Stimulated activated CD4-positive, alpha-beta T cell treated with anti-CD3 and anti-CD28 coated beads, TNF-alpha, amount 100 ng/mL, for 4 hours (primary cell): ENCODE measurements around the gene CALML4.
"Not testable (repeated sequence)": the region's sequence is repeated elsewhere in the genome, so short reads cannot be mapped to it uniquely, and the experiment has no call there.

Experiments used
- DNase-seq, 3 experiments: peaks; one replicate each; pipeline ENCODE4 v3.0.0-alpha.2; 2020; ENCODE audit warnings: low read depth in 3 of 3

CALML4 gene

GRCh38 chr15:68208136-68208535 is 3.0 kb upstream of the CALML4 start:
- no peak for DNase-seq

- no peak for DNase-seq
Measured at GRCh38 chr15:68207176-68207935, 2.2 kb upstream of the CALML4 start.

DNA sequence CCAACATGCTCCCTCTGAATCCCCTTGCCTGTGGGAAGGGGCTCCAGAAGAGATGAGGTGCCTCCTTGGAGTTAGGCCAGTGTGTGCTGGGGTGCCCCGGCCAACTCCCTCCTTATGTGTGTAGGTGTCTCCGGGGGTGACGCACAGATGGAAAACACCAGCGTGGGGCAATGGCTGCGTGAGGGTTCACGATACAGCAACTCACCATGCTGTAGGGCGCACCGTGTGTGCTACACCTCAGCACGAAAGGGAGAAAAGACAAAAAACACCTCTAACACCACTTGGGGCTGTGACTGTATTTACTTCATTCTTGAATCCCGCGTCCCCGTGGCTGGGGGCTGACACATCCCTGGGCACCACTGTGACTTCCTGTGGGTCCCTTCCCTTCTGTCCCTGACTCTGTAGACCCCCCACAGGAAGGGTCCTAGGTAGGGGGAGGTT is 1.6 kb upstream of the CALML4 start:
- no peak for DNase-seq

DNA sequence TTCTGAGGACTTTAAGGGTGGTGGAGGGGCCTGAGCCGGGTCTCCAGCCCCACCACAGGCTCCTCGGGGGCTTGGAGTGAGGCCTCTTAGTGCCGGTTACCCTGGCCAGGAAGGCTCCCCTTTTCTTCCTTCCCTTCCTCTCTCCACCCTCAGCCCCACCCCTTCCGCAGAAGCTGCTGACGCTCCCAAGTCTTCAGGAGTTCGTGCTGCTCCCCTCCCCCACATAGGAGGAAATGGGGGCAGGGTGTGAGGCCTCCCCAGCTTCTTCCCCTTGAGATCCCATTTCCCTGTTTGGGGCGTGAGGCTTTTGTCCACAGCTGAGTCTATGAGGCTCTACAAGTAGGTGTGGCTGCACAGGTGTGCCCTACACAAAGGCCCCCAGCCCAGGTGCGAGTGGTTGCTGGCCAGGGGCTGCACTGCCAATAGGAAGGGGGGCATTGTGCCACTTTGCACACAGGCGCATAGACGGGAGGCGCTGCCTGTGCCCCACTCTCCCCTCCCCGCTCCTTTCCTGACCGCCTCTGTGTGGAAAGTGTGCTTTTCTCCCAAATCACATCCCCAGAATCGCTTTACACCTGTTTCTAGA is 915 bp upstream of the CALML4 start:
- DNase-seq = no peak

GRCh38 chr15:68205558-68205944 is 419 bp upstream of the CALML4 start:
- no peak for DNase-seq

GRCh38 chr15:68204361-68204760 is 771 bp downstream of the CALML4 start:
- DNase-seq = no peak

- DNase-seq = no peak
Measured at GRCh38 chr15:68203956-68204355, 1.2 kb downstream of the CALML4 start.

DNA sequence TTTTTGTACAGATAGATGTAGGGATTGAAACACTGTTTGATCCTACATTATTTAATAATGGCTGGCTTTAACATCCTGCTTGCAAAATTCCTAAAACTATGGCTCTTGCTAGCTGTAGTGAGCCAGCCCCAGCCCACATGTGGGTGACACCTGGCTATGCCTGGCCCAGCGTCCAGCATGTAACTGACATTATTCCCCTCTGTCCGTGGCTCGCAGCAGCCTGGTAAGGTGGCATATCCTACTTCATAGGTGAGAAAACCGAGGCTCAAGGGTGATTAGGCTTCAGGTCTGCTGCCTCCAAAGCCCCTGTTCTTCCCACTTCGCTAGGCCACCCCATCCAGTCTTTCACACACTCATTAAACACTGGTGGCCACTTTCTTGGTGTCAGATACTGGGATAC is 1.6 kb downstream of the CALML4 start:
- no peak for DNase-seq

DNA sequence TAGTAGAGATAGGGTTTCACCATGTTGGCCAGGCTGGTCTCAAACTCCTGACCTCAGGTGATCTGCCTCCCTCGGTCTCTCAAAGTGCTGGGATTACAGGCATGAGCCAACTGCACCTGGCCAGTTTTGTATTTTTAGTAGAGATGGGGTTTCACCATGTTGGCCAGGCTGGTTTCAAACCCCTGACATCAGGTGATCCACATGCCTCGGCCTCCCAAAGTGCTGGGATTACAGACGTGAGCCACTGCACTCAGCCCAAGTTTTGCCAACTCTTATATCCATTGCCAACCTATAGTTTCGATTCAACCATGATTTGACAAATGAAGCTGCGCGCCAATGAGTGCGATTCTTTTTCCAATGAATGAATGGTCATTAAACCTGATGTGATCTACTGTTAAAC is 2.1 kb downstream of the CALML4 start:
- DNase-seq = not testable (repeated sequence)

DNA sequence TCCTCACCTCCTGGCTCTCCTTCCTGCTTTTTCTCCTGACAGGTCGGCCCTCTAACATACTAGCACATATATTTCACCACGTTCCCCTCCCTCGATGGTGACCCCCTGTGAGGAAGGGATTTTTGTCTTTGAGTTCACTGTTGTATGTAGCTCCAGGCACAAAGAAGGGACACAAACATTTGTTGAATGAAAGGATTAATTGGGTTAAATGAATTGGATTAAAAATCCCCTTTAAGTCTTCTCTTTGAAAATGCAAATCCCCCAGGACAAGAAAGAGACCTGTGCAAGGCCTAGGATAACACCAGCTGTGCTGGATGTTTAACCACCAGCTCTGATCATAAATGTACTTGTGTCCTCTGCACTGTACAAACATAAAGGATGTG is 3.3 kb downstream of the CALML4 start:
- no peak for DNase-seq

GRCh38 chr15:68201153-68201878 is 3.8 kb downstream of the CALML4 start:
- DNase-seq = no peak

DNA sequence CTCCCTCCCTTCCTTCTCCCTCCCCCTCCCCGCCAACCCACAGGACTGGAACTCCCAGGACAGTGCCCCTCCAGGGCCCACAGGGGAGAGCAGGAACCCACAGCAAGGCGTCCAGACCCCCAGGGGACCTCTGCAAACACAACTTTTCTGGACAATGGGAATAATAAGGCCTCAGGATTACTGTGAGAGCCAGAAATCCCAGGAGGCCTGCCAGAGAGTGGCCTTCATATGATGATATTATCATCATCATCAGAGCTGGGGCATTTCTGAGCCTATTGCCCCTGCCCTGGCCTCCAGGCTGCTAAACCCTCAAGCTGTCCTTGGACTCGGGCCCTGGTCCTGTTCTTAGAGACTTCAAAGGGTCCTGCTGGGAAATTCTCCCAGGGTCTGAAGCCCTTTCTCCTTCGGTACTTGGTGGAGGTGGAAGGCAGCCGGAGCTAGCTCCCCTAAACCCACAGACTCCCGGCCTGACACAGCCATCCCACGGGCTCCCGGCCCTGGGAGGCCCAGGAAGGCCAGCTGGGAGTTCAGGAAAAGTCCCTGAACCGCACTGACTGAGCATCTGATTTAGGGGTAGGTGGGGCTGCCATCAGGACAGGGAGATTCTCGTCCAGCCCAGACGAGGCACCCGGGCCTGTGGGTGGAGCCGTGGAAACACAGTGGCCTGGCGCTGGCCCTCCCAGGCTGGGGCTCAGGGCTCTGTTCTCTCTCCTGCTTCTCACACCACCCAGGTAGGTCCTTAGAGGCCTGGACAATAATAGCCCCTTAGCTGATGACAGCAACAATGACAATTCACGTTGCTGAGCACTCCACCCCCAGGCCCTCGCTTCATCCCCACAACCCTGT is 4.9 kb downstream of the CALML4 start:
- DNase-seq = no peak

GRCh38 chr15:68199340-68199739 is 5.8 kb downstream of the CALML4 start:
- DNase-seq = no peak

DNA sequence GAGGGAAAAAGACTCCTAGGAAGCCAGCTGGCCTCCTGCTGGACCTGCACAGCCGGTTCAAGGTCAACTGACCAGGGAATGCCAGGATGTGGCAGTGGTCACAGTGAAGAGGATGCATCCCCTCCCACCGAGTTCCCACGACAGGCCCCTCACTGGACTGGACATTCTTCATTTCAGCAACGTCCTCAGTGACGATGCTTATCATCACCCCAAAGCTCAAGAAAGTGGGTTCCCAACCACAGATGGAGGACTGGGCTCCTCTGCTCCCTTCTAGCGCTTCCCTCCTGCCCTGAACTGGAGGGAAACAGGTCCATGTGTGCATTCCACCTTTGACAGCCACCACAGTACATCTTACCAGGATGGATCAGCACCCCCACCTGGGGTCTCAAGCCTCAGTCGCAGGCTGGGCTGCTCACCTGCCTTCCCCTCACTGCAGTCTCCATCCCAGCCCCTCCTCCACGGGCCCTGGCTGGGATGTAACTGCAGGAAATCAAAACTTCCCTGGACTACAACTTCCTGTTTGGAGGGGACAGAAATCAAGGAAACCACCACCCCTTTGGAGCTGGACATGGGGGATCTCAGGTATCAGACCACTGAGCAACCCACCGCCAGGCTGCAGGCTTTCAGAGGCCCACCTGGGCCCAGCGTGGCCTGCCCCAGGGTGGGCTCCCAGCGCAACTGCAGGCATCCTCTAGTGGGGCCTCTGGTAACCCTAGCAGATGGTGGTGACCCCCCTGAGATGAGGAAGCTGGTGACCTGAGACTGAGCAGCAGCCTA is 7.3 kb downstream of the CALML4 start:
- DNase-seq = no peak

DNA sequence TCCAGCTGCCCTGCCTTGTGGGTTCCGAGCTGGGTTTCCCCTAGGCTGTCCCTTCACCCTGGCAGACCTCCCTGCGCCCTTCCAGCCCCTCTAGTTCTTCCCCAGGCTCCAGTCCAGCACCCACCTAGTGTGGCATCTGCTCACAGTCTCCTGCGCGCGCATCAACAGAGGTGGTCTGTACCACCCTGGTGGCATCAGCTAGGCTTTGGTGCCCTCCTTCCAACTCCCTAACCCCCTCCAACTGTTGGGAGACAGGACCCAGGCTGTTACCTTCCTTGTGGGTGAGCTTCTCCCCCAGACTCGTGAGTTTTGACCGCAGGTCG is 8.0 kb downstream of the CALML4 start:
- no peak for DNase-seq

GRCh38 chr15:68196445-68197169 is 8.5 kb downstream of the CALML4 start:
- no peak for DNase-seq

DNA sequence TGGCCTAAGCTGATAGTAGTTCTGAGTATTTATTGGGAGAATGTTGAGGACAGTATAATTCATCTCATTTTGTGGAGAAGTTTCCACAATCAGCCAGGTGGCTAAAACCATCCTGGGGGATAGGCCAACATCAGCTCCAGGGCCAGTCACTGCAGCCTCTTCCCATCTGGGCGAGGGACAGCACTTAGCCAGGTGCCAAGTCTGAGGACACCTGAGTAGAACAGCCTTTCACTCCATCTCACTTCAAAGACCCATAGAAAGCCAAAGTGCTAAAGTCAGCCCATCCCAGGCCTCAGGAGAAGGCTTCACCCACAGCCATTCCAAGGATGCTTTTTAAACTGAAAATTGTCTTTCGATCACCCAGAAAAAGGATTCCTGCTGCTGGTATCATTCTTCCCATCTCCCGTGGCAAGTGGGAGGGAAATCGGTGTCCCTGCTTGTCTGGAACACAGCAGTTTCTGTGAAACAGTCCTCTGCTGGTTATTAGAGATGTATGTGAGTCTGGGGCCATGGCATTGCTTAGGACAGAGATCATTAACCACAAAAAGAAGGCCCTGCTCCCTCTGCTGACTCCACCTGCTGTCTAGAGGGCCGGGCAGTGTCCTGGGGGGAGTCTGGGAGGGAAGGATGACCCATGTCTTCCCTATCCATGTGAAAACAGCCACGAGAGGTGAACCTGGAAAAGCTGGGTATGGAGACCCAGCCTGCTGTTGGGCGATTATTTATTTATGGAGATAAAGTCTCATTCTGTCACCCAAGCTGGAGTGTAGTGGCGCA is 9.6 kb downstream of the CALML4 start:
- no peak for DNase-seq

DNA sequence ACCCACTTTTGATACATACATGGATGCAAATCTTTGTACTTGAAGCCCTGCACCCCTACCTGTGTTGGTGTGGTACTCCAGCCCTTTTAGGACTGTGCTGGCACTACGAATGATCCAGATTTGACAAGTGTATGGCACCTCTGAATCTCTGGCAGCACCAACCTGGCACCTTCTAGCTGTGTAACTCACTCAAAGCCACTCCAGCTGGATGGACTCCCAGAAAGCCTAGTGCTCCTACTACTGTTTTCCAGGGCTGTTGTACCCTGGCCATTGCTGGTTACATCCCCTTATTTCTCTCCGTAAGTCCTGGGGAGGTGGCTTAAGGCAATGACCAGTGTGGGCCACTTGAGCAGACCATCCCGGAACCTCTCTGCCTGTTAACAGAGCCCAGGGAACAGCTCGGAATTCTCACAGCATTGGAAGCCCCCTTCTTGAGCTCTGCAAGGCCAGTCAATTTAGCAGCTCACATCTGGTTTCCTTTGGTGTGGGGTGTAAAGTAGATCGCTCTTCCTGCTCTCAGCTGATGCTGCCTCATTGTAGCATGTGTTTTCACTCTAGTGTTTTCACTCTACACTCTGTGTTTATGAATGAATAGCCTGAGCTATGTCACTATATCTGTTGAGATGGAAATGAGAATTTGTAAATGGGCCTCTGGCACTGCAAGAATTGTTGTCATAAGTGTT is 12.2 kb downstream of the CALML4 start:
- no peak for DNase-seq

DNA sequence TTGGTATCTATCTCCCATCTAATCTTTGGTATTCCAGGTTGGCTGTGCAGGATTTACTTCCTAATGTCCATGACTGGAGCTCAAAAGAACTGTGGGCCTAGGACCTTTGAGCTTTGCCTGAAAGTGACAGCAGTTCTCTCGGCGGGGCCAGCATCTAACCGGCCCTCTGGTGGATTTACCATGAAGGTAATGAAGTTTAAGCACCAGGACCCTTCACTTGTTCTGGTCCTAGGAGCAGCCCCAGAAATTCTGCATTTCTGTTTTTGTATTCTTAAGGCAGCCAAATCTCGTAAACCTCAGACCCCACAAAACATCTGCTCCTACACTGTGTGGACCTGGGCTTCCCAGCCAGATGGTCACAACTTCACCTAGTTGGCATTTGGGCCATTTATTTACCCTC is 13.0 kb downstream of the CALML4 start:
- no peak for DNase-seq
